Testis (tissue), 2 donors: ENCODE results near the gene ETS1.

ENCODE experiments used
- POLR2A ChIP-seq: fragments of 450-650 bp; IDR thresholded peaks from one replicate; pipeline ENCODE4 v1.6.1; 2017; ENCODE audit warnings: antibody characterized with exemption, mild to moderate bottlenecking, moderate library complexity
- TF ChIP-seq, protein P1 (sequence below), 3 experiments: fragments of 450-650 bp in 2 of 3; fragments of 200-600 bp in 1 of 3; sonication (generic) in 1 of 3; IDR thresholded peaks; one replicate each; pipeline ENCODE4 v1.5.1; 2016 to 2019; ENCODE audit warnings: antibody characterized with exemption in 3 of 3, mild to moderate bottlenecking in 2 of 3, moderate library complexity in 1 of 3

DNA sequence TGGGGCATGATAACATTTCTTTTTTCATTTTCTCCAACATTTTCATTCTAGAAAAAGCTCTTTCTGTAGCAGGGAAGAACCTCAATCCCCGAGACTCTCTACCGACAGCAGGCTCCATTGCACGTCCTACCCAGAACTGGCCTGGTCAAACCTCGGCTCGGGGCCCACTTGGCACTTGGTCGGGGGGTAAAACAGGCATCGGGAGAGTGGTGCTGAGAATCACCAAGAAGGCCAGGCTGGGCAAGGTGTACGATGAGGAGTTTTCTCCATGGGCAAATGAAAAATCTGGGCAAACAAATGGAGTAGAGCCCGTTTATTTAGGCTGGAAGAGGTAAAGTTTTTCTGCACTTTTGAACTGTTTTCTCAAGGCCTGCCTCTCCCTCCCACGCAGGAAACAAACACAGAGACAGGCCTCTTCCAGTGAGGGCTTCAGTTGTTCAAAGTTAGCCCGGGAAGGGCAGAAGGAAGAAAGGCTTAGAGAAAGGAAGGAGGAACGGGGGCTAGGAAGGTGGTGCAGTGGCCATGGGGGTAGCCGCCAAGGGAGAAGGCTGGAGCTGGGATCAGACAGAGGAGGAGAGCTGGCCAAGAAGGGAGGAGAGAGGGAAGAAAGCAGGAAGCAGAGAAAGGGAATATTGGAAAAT lies 87.6 kb downstream of the ETS1 start:
- no peak for TF ChIP-seq POLR2A
- TF ChIP-seq, protein P1, sequence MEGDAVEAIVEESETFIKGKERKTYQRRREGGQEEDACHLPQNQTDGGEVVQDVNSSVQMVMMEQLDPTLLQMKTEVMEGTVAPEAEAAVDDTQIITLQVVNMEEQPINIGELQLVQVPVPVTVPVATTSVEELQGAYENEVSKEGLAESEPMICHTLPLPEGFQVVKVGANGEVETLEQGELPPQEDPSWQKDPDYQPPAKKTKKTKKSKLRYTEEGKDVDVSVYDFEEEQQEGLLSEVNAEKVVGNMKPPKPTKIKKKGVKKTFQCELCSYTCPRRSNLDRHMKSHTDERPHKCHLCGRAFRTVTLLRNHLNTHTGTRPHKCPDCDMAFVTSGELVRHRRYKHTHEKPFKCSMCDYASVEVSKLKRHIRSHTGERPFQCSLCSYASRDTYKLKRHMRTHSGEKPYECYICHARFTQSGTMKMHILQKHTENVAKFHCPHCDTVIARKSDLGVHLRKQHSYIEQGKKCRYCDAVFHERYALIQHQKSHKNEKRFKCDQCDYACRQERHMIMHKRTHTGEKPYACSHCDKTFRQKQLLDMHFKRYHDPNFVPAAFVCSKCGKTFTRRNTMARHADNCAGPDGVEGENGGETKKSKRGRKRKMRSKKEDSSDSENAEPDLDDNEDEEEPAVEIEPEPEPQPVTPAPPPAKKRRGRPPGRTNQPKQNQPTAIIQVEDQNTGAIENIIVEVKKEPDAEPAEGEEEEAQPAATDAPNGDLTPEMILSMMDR (IDR thresholded peaks at IDR 0.05), result no peak
